Heart right ventricle (tissue), 16 donors: ENCODE results near the gene OR7D4. TPM values are rescaled to one million over a fixed set of nuclear protein-coding genes. Genes with fewer than 3 reads are reported as not detected.

Experiments used
- ATAC-seq, 8 donors: fragments of 200-7000 bp; cut with Tn5 transposase; one replicate each; pipeline ENCODE4 v1.9.1; 2020; ENCODE audit warnings: mild to moderate bottlenecking in 8 of 8, moderate library complexity in 8 of 8, moderate number of reproducible peaks in 1 of 8
- DNase-seq, 2 donors: peaks; one replicate each; pipeline ENCODE4 v3.0.0-alpha.2; 2020
- H3K27ac ChIP-seq, 10 donors: fragments of 200-600 bp; sonication (generic) in 2 of 10; one replicate each; pipeline versions ENCODE4 v1.5.0 to v1.8.0; 2020 to 2022; ENCODE audit warnings: mild to moderate bottlenecking in 3 of 10
- H3K27me3 ChIP-seq, 7 donors: fragments of 200-600 bp; one replicate each; pipeline ENCODE4 v1.8.0; 2021 to 2022; ENCODE audit warnings: mild to moderate bottlenecking in 2 of 7
- H3K36me3 ChIP-seq, 9 donors: fragments of 200-600 bp; sonication (generic) in 1 of 9; one replicate each; pipeline versions ENCODE4 v1.5.0 to v1.8.0; 2020 to 2022; ENCODE audit warnings: mild to moderate bottlenecking in 2 of 9
- H3K4me1 ChIP-seq, 9 donors: fragments of 200-600 bp; sonication (generic) in 1 of 9; one replicate each; pipeline versions ENCODE4 v1.5.0 to v1.8.0; 2020 to 2022; ENCODE audit warnings: mild to moderate bottlenecking in 4 of 9
- H3K4me3 ChIP-seq, 10 donors: fragments of 200-600 bp; sonication (generic) in 2 of 10; one replicate each; pipeline versions ENCODE4 v1.5.0 to v1.8.0; 2020 to 2022; ENCODE audit warnings: mild to moderate bottlenecking in 7 of 10, moderate library complexity in 2 of 10
- H3K9me3 ChIP-seq, 11 donors: fragments of 200-600 bp in 10 of 11; sonication (generic) in 2 of 11; one replicate each; pipeline versions ENCODE4 v1.5.0 to v1.8.0; 2013 to 2022; ENCODE audit warnings: mild to moderate bottlenecking in 2 of 11, control low read depth in 1 of 11, moderate library complexity in 1 of 11
- CTCF ChIP-seq, 9 donors: fragments of 200-600 bp; sonication (generic) in 2 of 9; IDR thresholded peaks; one replicate each; pipeline versions ENCODE4 v1.5.0 to v1.8.0; 2021 to 2022; ENCODE audit warnings: antibody characterized with exemption in 9 of 9, mild to moderate bottlenecking in 5 of 9, moderate library complexity in 1 of 9
- WGBS, 2 donors: extraction: QIAGEN DNeasy Blood & Tissue Kit; methylation state at CpG; one replicate each; pipeline ENCODE4 v1.1.7; 2013; ENCODE audit warnings: inconsistent platforms in 1 of 2; 5-methylcytosine and 5-hydroxymethylcytosine counted together
- intact Hi-C, 10 donors: fragments of 100-400 bp; cut with DNase I; formaldehyde crosslinking; loops; one replicate each; pipeline versions ENCODE4 v1.11.1 to v1.14.2; 2022
- polyA plus RNA-seq, 2 donors: library from polyadenylated mRNA; stranded (reverse); fragments of 200-250 nt; gene quantifications; one replicate each; pipeline ENCODE4 v1.2.3, GENCODE V29; 2013
- total RNA-seq, 10 donors: library from RNA; stranded (reverse); fragmentation: NEBNext Ultra II Directional in 3 of 10; extraction: Animal tissue kit (Norgen Biotek cat#: 25700) in 3 of 10; gene quantifications; one replicate each; pipeline versions ENCODE4 v1.2.1 to v1.2.4, GENCODE V29; 2021 to 2023
- donor health status: Arrhythmogenic right ventricular cardiomyopathy.
- donor health status: ischemic (EF 13 %, LVEDD 7.1; RV severe dilation, severe dysfunction).
- donor health status: healthy with polysubstance abuse.
- donor health status: DM: no; HTN: yes; CAD: no.
- donor health status: DM: no; HTN: no; CAD: no.
- donor health status: ischemic (EF 25% LVEDD 6.9; RV normal size, moderate dysfunction).
- donor health status: ischemic (EF 25% LVEDD 5.7; RV mildly dilated, moderate dysfunction).
- donor health status: healthy.
- donor health status: DM: yes; HTN: yes; CAD: no.
- donor health status: Ischemic cardiomyopathy.
- donor health status: ischemic (EF 35%, LVEDD 5.7; RV mildly dilated, moderate dysfunction).
- donor health status: nonischemic (EF 11% LVEDD 7.7; RV severe dilation, severe dysfunction).
- donor health status: DM: yes; HTN: yes; CAD: no.
- donor health status: PGD.
- donor health status: ischemic (EF 29% LVEDD 5.4; RV normal size, mild dysfunction).
- donor health status: nonischemic (EF 23%, LVEDD 6.1; RV moderate dilation, normal function).

The OR7D4 gene
- total and polyA plus RNA-seq, 12 donors, result not detected

DNA sequence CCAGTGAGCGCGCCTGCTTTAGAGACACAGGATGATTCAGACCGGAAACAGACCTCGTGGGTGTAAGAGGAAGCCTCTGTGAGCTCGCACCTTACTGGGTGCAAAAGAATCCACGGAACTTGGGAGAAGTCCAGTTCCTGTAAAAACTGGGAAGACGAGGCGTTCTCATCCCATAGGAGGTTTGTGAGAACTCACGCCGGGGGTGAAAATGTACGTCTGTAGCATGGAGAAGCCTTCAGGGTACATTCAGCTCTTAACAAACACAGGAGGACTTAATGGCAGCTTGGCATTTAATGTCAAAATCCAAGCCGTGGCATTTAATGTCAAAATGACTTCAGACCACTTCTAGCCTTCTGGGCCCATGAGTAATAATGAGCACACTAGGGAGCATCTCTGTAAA, 58.0 kb downstream of the OR7D4 start:
- intact Hi-C loops, result no loop called here
- no peak for TF ChIP-seq CTCF (IDR thresholded peaks at IDR 0.05)
- no peak for DNase-seq
- H3K4me1 ChIP-seq, result no peaks in the 10 kb centered on the region
- 97 to 98% methylated on average over 12 of the region's 12 CpGs for WGBS, 2 donors
- H3K27ac ChIP-seq, result no peak overlapping the region
- H3K9me3 ChIP-seq, result peaks cover 0 to 26% (median 0%) of the 10 kb centered on the region in 11 donors
- H3K27me3 ChIP-seq, result no peaks in the 10 kb centered on the region
- H3K36me3 ChIP-seq, result peaks cover 6 to 99% (median 74%) of the 10 kb centered on the region in 9 donors
- ATAC-seq, result no peak
- H3K4me3 ChIP-seq, result no peak overlapping the region

Other genes with a start within 250 kb of the OR7D4 start
- gene MUC16, start 209.2 kb downstream of the OR7D4 start, total RNA-seq, result under 1 TPM in 5 of 10 donors, not detected in 5; under 0.01 to 0.31 (median 0.07) TPM
- not detected for gene MUC16, start 209.2 kb downstream of the OR7D4 start, polyA plus RNA-seq
- gene OR1M1, start 132.5 kb downstream of the OR7D4 start, total RNA-seq, result not detected
- gene OR1M1, start 132.5 kb downstream of the OR7D4 start, polyA plus RNA-seq, result not detected
- gene OR7G2, start 112.1 kb downstream of the OR7D4 start, total RNA-seq, result not detected
- not detected for gene OR7G2, start 112.1 kb downstream of the OR7D4 start, polyA plus RNA-seq
- not detected for gene OR7G1, start 103.8 kb downstream of the OR7D4 start, total RNA-seq
- gene OR7G1, start 103.8 kb downstream of the OR7D4 start, polyA plus RNA-seq, result not detected
- gene OR7G3, start 92.6 kb downstream of the OR7D4 start, total RNA-seq, result not detected
- not detected for gene OR7G3, start 92.6 kb downstream of the OR7D4 start, polyA plus RNA-seq
- gene ZNF317, start 79.2 kb downstream of the OR7D4 start, total RNA-seq, result 10 to 100 TPM; 13.4 to 17.8 (median 15.7) TPM
- gene ZNF317, start 79.2 kb downstream of the OR7D4 start, polyA plus RNA-seq, result 10 to 100 TPM; 10.5 to 28.7 TPM
- gene OR7D2, start 40.6 kb downstream of the OR7D4 start, total RNA-seq, result under 1 TPM in 1 of 10 donors, not detected in 9; 0.12 TPM
- not detected for gene OR7D2, start 40.6 kb downstream of the OR7D4 start, polyA plus RNA-seq
- gene OR7E24, start 31.3 kb upstream of the OR7D4 start, total RNA-seq, result not detected
- not detected for gene OR7E24, start 31.3 kb upstream of the OR7D4 start, polyA plus RNA-seq
- 1 to 10 TPM; 2.7 to 6.5 (median 4.2) TPM for gene ZNF699, start 90.2 kb upstream of the OR7D4 start, total RNA-seq
- gene ZNF699, start 90.2 kb upstream of the OR7D4 start, polyA plus RNA-seq, result under 1 TPM; 0.80 to 0.99 TPM
- gene ZNF559, start 104.6 kb upstream of the OR7D4 start, total RNA-seq, result 10 to 100 TPM in 9 of 10 donors, 1 to 10 TPM in 1; 9.8 to 21.2 (median 17.5) TPM
- gene ZNF559, start 104.6 kb upstream of the OR7D4 start, polyA plus RNA-seq, result 10 to 100 TPM; 13.1 to 42.8 TPM
- gene ZNF177, start 143.4 kb upstream of the OR7D4 start, total RNA-seq, result 1 to 10 TPM; 1.6 to 4.1 (median 3.0) TPM
- gene ZNF177, start 143.4 kb upstream of the OR7D4 start, polyA plus RNA-seq, result 1 to 10 TPM; 2.0 to 6.8 TPM
- 1 to 10 TPM; 4.8 to 9.1 (median 7.8) TPM for gene ZNF266, start 216.0 kb upstream of the OR7D4 start, total RNA-seq
- 10 to 100 TPM; 10.3 to 22.9 TPM for gene ZNF266, start 216.0 kb upstream of the OR7D4 start, polyA plus RNA-seq